Measurements from ENCODE around the gene NPM3. TPM values are rescaled to one million over a fixed set of nuclear protein-coding genes. Genes with fewer than 3 reads are reported as not detected.

The NPM3 gene
- total RNA-seq, 4 donors from 2014 or later: 16.8 to 32.8 (median 25.7) TPM

GRCh38 chr10:101766753-101767599, 16.3 kb downstream of the NPM3 start:
- no peak for TF ChIP-seq CTCF (IDR thresholded peaks at IDR 0.05; ENCODE audit: low read depth)

GRCh38 chr10:101766306-101766705, 16.9 kb downstream of the NPM3 start:
- TF ChIP-seq CTCF (IDR thresholded peaks at IDR 0.05; ENCODE audit: low read depth): no peak

DNA sequence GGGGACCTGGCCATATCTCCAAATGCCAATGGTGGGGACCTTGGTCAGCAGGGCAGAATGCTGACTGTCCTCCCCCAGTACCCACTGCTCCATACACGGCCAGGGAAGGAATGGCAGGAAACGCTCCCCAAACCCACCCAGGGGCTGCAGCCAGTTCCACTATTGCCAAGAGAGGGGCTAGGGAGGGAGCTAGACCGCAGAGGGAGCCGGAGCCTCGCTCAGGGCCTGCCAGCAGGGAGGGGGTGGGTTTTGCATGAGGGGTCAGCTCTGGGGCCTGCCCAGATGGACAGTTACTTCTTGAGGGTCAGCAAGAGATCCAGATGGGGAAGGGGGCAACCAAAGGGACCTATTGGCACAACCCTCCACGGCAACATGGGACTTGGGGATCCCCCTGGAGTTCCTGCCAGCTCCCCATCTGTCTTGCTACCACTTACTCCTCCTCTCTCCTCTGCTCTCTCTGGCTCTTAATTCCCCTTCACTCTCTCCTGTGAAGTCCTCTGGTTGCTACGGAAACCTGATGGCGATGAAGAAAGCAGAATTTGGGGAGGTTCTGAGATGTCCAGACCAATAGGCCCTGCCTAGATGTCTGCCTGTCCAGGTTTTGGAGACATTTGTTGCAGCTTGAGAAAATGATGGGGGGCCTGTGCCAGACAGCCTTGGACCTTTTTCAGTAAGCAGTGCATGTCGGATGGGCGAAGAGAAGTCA, 20.0 kb downstream of the NPM3 start:
- TF ChIP-seq CTCF (IDR thresholded peaks at IDR 0.05; ENCODE audit: low read depth): no peak

DNA sequence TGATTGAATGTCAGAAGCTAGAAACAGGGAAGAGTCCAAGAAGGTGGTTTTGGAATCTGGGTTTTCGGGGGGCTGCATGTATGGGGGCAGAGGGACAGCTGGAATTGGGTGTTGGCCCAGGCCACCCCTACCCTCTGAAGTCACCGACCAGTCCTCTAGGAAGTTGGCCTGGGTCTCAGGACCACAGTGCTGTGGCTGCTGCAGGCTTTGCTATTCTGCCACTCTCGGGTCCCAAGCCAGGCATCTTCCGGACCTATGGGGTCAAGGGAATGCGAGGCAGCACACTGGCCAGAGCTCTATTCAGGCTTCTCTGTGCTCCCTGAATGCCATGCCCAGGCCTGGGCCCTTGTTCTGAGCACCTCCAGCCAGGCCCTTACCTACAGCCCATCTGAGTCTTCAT, 20.5 kb downstream of the NPM3 start:
- no peak for TF ChIP-seq CTCF (IDR thresholded peaks at IDR 0.05; ENCODE audit: low read depth)

DNA sequence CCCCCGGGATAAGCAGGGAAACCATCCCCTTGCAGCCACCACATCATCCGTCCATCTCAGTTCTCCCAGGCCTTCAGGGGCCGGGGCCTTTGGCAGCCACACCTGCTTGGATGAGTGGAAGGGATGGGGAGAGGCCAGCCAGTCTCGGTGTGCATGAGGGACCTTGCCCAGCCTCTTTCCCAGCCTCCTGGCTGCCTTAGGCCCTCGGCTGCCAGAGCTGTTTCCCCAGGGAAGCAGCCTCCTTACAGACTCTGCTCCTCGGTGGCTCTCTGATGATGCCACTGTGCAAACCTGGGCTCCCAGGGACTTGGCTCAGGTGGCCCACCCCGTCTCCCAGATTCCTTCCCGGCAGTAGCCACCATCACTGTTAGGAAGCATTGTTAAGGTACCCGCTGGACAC, 22.0 kb downstream of the NPM3 start:
- TF ChIP-seq CTCF (IDR thresholded peaks at IDR 0.05; ENCODE audit: low read depth): no peak

DNA sequence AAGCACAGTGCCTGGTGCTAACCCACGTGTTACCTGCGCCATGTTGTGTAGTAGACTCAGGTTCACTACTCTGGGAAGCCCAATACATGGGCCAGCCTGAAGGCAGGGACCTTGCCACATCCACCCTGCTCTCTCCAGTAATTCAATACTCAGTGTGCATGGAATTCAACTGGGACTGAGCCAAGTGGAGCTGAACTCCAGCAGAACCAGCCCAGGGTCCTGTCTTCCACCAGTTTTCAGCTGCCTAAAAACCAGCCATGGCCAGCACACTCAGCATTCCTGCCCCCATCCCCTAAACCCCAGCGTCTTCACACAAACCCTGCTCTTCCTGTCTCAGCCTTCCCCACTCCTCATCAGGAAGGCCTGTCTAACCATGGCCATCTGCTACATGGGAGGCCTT, 22.7 kb downstream of the NPM3 start:
- TF ChIP-seq CTCF (IDR thresholded peaks at IDR 0.05; ENCODE audit: low read depth): no peak
